H4 (cell line): Measurements from ENCODE around the gene BMP4. TPM values are rescaled to one million over a fixed set of nuclear protein-coding genes. Genes with fewer than 3 reads are reported as not detected.
A peak's percentile ranks its signal among the peaks of the same experiment; 100 is the strongest.

Source experiments
- DNase-seq: peaks from one replicate; pipeline ENCODE4 v3.0.0-alpha.2; 2015; ENCODE audit warnings: low spot score
- total RNA-seq: library from RNA; depleted of rRNA; stranded (reverse); fragments of >200 nt; shearing (Covaris generic); gene quantifications from 2 replicates; pipeline ENCODE4 v1.2.3, GENCODE V29; 2014

Gene BMP4
- total RNA-seq, 1 experiment from 2014 or later = 1.0 TPM

GRCh38 chr14:53964249-53964648, 7.6 kb upstream of the BMP4 start:
- no peak for DNase-seq

DNA sequence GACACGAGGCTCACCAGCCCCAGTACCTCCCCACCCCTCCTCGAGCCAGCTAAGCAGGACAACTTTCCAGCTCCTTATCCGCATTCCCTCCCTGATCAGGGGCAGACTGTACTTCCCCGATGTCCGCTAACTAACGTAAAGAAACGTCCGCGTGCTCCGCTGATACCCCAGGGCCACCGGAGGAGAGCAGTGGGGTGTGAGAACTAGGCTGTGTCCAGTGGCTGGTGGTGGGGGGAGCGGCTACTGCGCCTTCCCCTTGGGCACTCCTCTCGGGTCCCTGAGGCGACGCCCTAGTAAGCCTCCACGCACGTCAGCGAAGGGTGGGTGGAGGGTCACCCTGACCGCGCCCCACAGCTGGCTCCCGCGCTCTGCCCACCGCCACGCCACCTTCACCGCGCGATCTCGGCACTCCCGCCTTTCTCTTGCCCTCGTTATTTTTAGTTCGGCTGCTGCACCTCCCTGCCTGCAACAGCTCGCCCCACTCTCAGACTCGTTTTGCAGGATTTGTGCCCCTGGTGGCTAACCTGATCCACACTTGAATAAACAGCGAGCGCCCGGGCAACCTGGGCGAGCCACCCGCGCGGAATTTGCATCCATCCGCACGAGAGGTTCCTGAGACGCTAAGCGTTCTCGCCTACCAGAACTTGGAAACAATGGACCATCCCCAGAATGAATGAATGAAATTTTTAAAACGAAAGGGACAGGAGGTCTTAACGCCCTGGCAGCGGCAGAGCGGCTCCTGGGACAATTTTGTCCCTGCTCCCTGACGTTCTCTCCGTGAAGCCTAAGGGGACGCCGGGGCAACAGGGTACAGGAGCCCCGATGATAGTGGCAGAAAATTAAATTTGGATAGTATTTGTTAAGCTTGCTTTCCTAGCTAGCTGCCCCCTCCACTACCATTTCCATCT, 6.9 kb upstream of the BMP4 start:
- no peak for DNase-seq

DNA sequence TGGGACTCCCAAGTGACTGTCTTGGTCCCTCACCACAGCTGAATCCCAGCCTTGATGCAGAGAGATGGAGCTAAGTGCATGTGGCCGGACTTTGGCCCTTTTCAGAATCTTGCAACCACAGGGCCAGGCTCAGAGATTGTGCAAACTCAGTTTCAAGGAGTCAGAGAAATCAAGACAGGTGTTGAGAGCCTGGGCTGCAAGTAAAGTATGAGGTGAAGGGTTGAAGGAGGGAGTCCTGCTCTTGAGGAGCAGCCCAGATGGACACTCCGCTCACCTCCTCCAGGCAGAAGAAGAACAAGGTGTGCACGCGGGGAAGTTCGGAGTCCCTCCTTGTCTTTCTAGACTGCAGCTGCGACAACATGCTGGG, 6.3 kb upstream of the BMP4 start:
- DNase-seq = no peak

DNA sequence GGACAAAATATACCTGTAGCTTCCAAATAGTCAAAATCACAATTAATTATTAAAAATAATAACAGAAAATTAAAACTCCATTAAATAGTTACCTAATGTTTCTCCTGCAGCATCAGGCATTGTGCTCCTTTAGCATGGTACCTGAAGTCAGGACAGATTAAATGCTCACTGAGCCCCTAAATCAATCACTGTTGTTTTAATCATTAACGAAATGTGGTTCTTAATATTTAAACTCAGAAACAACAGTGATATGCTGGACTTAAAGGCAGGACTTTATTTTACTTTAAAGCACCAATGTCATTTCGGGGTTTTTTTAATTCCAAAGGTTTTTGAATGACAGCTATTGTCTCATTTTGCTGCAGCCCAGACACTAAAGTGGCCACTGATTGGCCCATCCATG, 2.0 kb upstream of the BMP4 start:
- DNase-seq = no peak

DNA sequence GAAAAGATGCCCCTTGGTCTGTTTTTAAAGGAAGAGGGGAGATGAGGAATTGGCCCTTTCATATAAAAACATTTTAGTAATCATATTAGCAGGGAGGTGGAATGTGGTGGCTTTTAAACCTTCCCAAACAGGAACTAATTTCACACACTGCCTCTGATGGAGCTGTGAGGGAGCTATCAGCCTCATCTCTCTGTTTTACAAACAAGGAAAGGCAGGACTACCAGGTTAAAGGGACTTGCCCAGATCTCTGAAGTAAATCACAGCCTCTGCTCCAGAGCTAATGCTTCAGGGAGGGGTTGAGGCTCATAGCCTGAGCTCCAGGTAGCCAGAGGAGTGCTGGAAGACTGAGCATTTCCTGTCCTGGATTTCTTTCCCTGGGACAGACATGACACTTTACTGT, 1.1 kb upstream of the BMP4 start:
- DNase-seq = no peak

DNA sequence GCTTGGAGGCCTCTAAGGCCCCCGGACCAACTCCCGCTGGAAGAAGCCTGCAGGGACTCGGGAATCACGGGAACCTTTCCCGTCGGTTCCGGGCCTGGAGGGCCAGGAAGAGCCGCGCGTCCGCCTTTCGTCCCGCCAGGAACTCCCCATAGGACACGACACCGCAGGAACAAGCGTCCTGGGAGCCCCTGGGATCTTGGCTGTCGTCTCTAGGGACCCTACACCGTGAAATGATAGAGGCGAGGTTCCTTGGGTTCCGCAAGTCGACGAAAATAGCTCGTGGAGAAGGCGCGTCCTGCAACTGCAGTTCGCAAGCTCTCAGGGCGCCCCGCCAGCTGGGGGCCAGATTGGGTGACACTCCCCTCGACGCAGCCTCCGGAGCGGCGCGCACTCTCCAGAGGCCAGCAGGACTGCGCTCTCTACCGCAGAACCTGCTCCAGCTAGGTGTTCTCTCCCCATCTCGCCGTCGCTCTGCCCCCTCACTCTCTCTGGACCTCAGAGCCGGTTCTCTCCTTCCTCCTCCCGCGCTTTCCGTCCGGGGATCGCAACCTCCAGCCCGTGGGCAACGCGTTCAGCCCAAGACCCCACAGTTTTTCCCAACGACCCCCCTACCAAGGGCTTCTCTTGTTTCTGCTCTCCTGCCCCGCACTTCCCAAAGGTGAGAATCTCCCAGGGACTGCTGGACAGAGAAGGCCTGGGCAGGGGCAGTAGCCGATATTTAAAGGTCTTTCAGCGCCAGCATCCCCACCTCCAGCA, 776 bp downstream of the BMP4 start:
- no peak for DNase-seq

DNA sequence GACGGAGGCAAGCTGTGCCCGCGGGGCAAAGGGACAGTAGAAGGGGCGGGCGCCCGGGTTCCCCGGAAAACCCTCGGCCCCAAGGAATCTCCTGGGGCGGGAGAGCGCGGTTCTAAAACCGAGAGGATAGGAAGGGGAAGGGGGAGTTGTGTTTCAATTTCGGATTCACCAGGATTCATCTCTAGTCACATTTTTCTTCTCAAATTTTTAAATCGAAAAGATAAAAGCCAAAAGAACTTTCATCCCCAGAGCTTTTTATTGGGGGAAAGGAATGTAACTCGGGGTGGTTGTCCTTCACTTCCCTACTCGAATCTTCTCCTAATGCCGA, 1.4 kb downstream of the BMP4 start:
- no peak for DNase-seq

DNA sequence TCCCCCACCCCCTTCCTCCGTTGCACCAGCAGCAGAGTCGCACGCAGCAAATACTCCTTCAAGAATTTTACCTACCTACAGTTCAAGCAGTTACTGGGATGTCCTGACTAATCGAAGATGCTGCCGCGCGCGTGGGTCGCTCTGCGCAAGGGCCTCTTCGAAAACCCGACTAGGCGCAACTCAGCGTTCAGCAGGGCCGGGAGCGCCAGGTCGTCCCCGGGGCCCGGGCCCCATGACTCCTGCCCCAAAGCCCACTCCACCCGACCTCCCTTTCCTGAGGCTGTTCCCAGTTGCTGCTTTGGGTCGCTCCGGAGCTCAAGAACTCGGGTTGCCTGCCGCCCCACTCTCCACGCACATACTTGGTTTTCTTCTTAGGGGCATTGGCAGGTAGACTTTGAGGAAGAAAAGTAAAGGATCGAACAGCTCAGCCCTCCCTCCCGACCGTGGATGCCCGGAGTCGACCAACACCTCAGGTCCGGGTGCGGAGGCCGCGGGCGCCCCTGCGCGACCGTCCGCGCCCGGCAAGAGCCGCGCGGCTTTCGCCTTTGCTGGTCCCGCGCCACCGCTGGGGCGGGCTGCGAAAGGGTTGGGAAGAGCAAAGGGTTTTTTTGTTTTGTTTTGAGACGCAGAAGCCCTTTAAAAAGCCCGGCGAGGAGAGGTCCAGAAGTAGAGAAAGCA, 1.9 kb downstream of the BMP4 start:
- no peak for DNase-seq

- DNase-seq = no peak
These were observed 2.6 kb downstream of the BMP4 start for GRCh38 chr14:53953828-53954550.

- DNase-seq = peak; percentile 55
These were observed 3.4 kb downstream of the BMP4 start for GRCh38 chr14:53953002-53953827.

DNA sequence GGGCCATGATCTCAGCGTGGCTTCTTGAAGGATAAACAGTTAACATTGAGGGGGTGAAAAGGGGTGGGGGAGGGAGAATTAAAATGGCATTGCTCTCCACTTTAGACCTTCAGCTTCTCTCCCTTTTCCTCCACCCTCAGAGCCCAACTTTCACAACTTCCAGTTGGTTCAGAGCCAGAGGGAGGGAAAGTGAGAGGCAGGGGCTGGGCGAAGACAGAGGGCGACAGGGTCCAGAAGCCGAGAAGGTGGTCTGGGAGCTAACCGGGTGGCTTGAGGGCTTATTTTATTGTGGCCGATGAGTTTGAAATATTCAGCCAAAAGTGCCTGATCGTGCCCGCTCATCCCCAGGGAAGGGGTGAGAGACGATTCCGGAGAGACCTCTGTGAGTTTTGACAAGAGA, 4.1 kb downstream of the BMP4 start:
- no peak for DNase-seq

- DNase-seq = no peak
These were observed 4.9 kb downstream of the BMP4 start for GRCh38 chr14:53951627-53952303.

DNA sequence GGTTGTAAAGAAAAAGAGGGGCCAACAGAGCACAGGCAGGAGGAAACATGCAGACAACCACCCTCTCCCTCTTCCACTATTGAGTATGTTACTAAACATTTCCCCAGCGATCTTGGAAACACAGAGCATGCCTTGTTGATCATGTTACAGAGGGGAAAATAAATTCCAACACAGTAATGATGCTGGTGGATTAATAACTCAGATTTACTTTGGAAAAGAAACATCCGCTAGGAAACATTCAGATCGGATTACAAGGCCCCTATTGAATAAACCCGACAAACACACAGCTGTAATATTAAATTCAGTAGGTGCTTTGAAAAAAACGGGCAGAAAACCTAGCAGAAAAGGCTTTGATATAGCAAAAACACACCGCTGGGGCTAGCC, 5.4 kb downstream of the BMP4 start:
- no peak for DNase-seq

DNA sequence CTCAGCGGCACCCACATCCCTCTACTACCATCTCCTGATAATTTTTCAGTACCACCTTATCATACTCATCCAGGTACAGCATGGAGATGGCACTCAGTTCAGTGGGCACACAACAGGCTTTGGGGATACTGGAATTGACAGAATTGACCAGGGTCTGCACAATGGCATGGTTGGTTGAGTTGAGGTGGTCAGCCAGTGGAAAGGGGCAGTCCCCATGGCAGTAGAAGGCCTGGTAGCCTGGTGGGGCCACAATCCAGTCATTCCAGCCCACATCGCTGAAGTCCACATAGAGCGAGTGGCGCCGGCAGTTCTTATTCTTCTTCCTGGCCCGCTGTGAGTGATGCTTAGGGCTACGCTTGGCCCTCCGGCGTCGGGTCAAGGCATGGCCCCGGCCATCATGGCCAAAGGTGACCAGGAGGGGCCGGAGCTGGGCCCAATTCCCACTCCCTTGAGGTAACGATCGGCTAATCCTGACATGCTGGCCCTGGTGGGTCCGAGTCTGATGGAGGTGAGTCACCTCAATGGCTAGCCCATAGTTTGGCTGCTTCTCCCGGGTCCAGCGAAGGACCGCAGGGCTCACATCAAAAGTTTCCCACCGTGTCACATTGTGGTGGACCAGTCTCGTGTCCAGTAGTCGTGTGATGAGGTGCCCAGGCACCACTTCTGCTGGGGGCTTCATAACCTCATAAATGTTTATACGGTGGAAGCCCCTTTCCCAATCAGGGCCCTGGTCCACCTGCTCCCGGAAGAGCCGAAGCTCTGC, 6.4 kb downstream of the BMP4 start:
- no peak for DNase-seq

DNA sequence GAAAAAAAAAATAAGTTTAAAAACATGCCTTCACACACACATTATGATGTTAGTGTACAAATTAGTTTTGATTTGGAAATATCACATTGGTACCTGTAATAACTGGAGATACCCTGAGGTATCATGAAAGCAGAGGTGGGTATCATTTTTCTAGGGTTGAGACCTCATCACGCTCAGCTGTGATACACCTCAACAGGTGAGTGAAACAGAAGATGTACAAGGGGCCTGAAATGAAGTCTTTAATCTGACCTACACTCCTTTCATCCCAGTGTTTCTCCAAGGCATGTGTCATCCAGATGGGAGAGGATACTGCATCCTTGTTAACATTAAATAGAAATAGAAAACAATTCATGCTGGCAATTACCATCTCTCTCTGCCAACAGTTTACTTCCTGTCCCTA, 7.4 kb downstream of the BMP4 start:
- no peak for DNase-seq

- DNase-seq = no peak
These were observed 8.3 kb downstream of the BMP4 start for GRCh38 chr14:53948205-53948884.

GRCh38 chr14:53947452-53948204, 9.0 kb downstream of the BMP4 start:
- no peak for DNase-seq

DNA sequence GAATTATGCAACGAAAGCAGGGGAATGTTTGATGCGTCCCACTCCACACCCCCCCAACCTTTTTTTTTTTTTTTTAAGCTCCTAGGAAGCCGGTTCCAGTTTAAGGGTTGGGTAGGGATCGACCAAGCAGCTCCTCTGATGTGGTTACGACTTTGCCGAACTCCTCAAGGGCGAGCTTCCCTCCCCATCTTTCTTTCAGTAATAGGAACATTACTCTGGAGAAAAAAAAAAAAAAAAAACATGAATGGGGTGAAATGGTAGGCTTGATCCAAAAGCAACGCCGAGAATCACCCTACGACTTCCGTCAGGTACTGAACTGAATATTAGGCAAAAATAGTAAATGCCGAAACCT, 9.6 kb downstream of the BMP4 start:
- no peak for DNase-seq
